K562 (cell line): ENCODE results near the gene EIPR1.

Source experiments
- CHD2 ChIP-seq: IDR thresholded peaks from 2 replicates; pipeline ENCODE4 v1.6.1; 2011; ENCODE audit warnings: low read depth, low read length
- CHD4 ChIP-seq: fragments of 200-600 bp; sonication (generic); IDR thresholded peaks from 3 replicates; pipeline ENCODE4 v1.6.1; 2012; ENCODE audit warnings: low read depth, mild to moderate bottlenecking, mixed read lengths, low read length, inconsistent platforms; ENCODE audit not compliant: insufficient read depth, insufficient replicate concordance, poor library complexity, severe bottlenecking
- GATA2 ChIP-seq: sonication (generic); formaldehyde crosslinking; IDR thresholded peaks from 2 replicates; pipeline ENCODE4 v1.4.0; 2020; ENCODE audit warnings: mild to moderate bottlenecking, missing genetic modification reagents
- JUNB ChIP-seq: fragments of 450-650 bp; formaldehyde crosslinking; conservative IDR thresholded peaks from 2 replicates; pipeline ENCODE4 v1.4.0; 2020; ENCODE audit warnings: mild to moderate bottlenecking
- POLR2AphosphoS5 ChIP-seq: IDR thresholded peaks from 2 replicates; pipeline ENCODE4 v1.6.1; 2011; ENCODE audit warnings: mild to moderate bottlenecking, low read depth, low read length, moderate library complexity; ENCODE audit not compliant: control insufficient read depth, insufficient read depth
- PREB ChIP-seq: sonication (generic); formaldehyde crosslinking; IDR thresholded peaks from 2 replicates; pipeline ENCODE4 v1.8.1; 2023; ENCODE audit warnings: mild to moderate bottlenecking, missing genetic modification reagents
- THAP7 ChIP-seq: fragments of 250-450 bp; sonication (Bioruptor Pico); IDR thresholded peaks from 2 replicates; pipeline ENCODE4 v1.5.0; 2021
- ZNF146 ChIP-seq: IDR thresholded peaks from one replicate; pipeline ENCODE4 v1.6.1; 2018; ENCODE audit warnings: missing compliant biosample characterization; ENCODE audit not compliant: unreplicated experiment
- ZNF644 ChIP-seq: fragments of 200-800 bp; sonication (Bioruptor generic); IDR thresholded peaks from 2 replicates; pipeline ENCODE4 v1.6.1; 2016; ENCODE audit warnings: low read depth, missing genetic modification characterization, missing compliant biosample characterization
- ZNF76 ChIP-seq: fragments of 250-450 bp; sonication (Bioruptor Pico); IDR thresholded peaks from 2 replicates; pipeline ENCODE4 v1.4.0; 2020; ENCODE audit warnings: mild to moderate bottlenecking, moderate library complexity, borderline replicate concordance
- TF ChIP-seq, protein P1 (sequence below), 3 experiments: IDR thresholded peaks in 2 of 3; conservative IDR thresholded peaks in 1 of 3; 2 replicates each; pipeline ENCODE4 v1.5.1; 2011 to 2012; ENCODE audit warnings: low read length in 3 of 3, mild to moderate bottlenecking in 3 of 3, control low read depth in 2 of 3, improper control_type of control experiment in 1 of 3, inconsistent platforms in 1 of 3, low read depth in 1 of 3, mixed read lengths in 1 of 3, moderate library complexity in 1 of 3; ENCODE audit not compliant: insufficient read depth in 2 of 3
- TF ChIP-seq, protein P2 (sequence below): sonication (generic); formaldehyde crosslinking; IDR thresholded peaks from 2 replicates; pipeline ENCODE4 v1.9.0; 2022; ENCODE audit warnings: mild to moderate bottlenecking, missing genetic modification reagents

- TF ChIP-seq THAP7 (CRISPR knock-in tag), result no peak
- no peak for TF ChIP-seq PREB (CRISPR knock-in tag)
- no peak for TF ChIP-seq ZNF644
- TF ChIP-seq, protein P1, sequence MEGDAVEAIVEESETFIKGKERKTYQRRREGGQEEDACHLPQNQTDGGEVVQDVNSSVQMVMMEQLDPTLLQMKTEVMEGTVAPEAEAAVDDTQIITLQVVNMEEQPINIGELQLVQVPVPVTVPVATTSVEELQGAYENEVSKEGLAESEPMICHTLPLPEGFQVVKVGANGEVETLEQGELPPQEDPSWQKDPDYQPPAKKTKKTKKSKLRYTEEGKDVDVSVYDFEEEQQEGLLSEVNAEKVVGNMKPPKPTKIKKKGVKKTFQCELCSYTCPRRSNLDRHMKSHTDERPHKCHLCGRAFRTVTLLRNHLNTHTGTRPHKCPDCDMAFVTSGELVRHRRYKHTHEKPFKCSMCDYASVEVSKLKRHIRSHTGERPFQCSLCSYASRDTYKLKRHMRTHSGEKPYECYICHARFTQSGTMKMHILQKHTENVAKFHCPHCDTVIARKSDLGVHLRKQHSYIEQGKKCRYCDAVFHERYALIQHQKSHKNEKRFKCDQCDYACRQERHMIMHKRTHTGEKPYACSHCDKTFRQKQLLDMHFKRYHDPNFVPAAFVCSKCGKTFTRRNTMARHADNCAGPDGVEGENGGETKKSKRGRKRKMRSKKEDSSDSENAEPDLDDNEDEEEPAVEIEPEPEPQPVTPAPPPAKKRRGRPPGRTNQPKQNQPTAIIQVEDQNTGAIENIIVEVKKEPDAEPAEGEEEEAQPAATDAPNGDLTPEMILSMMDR (IDR thresholded peaks at IDR 0.05 in 2 of 3, conservative IDR thresholded peaks at IDR 0.05 in 1 of 3; ENCODE audit: insufficient read depth in 2 of 3, low read depth in 1 of 3, low read length in 3 of 3), result no peak
- TF ChIP-seq CHD4, result no peak
- no peak for TF ChIP-seq POLR2AphosphoS5
- TF ChIP-seq CHD2, result no peak
- TF ChIP-seq ZNF146 (CRISPR knock-in tag), result no peak
- no peak for TF ChIP-seq ZNF76 (CRISPR knock-in tag)
- TF ChIP-seq JUNB (CRISPR knock-in tag), result no peak
- TF ChIP-seq GATA2 (CRISPR knock-in tag), result no peak
- TF ChIP-seq, protein P2, sequence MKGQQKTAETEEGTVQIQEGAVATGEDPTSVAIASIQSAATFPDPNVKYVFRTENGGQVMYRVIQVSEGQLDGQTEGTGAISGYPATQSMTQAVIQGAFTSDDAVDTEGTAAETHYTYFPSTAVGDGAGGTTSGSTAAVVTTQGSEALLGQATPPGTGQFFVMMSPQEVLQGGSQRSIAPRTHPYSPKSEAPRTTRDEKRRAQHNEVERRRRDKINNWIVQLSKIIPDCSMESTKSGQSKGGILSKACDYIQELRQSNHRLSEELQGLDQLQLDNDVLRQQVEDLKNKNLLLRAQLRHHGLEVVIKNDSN (CRISPR knock-in tag), result no peak
Observed at GRCh38 chr2:3244486-3244885, 133.1 kb downstream of the EIPR1 start.
